Caco-2 (cell line): ENCODE results near the gene BHLHE40. TPM values are rescaled to one million over a fixed set of nuclear protein-coding genes. Genes with fewer than 3 reads are reported as not detected.

ENCODE experiments used
- BruUV-seq: library from RNA; stranded (reverse); fragments of 400-500 nt; replicated peaks from 2 replicates; lab custom pipeline; 2021; lab: Mats Ljungman, UMichigan
- CTCF ChIA-PET: fragments of 300-600 bp; sonication (Branson Sonifier 250); formaldehyde crosslinking; loops from one replicate; lab custom pipeline; 2022; ENCODE audit warnings: antibody characterized with exemption; lab: Charles Lee
- POLR2A ChIA-PET: fragments of 300-600 bp; sonication (Branson Sonifier 250); formaldehyde crosslinking; loops from one replicate; lab custom pipeline; 2022; ENCODE audit warnings: antibody characterized with exemption; lab: Charles Lee
- DNase-seq, 2 experiments: peaks; one replicate each; pipeline versions ENCODE4 v3.0.0 to v3.0.0-alpha.2; 2020 to 2022
- H3K27me3 ChIP-seq: replicated peaks from 2 replicates; pipeline ENCODE4 v1.6.0; 2011; ENCODE audit warnings: low read length; ENCODE audit not compliant: control insufficient read depth, insufficient read depth
- H3K36me3 ChIP-seq: 2 replicates; pipeline ENCODE4 v1.5.1; 2011; ENCODE audit warnings: low read length; ENCODE audit not compliant: control insufficient read depth, insufficient read depth
- H3K4me1 ChIP-seq: fragments of 250-450 bp; sonication (Bioruptor Pico); 2 replicates; pipeline ENCODE4 v1.5.1; 2020; ENCODE audit warnings: mild to moderate bottlenecking
- H3K4me3 ChIP-seq: 2 replicates; pipeline ENCODE4 v1.5.1; 2011; ENCODE audit warnings: low read depth, mild to moderate bottlenecking, control low read depth, low read length
- H3K9me3 ChIP-seq: fragments of 250-450 bp; sonication (Bioruptor Pico); 2 replicates; pipeline ENCODE4 v1.5.1; 2020; ENCODE audit warnings: mild to moderate bottlenecking, moderate library complexity
- H3K27ac Mint-ChIP-seq: one replicate; pipeline ENCODE4 v1.8.0; 2022; ENCODE audit warnings: mixed read lengths; ENCODE audit not compliant: unreplicated experiment
- H3K27me3 Mint-ChIP-seq: one replicate; pipeline ENCODE4 v1.8.0; 2022; ENCODE audit warnings: mixed read lengths; ENCODE audit not compliant: insufficient read depth, unreplicated experiment
- H3K36me3 Mint-ChIP-seq: one replicate; pipeline ENCODE4 v1.8.0; 2022; ENCODE audit warnings: mild to moderate bottlenecking, mixed read lengths; ENCODE audit not compliant: insufficient read depth, unreplicated experiment
- H3K4me1 Mint-ChIP-seq: one replicate; pipeline ENCODE4 v1.8.0; 2022; ENCODE audit warnings: low read depth, mixed read lengths; ENCODE audit not compliant: unreplicated experiment
- H3K4me3 Mint-ChIP-seq: one replicate; pipeline ENCODE4 v1.8.0; 2022; ENCODE audit warnings: mild to moderate bottlenecking, moderate library complexity, mixed read lengths; ENCODE audit not compliant: unreplicated experiment
- H3K9me3 Mint-ChIP-seq: one replicate; pipeline ENCODE4 v1.8.0; 2022; ENCODE audit warnings: mixed read lengths; ENCODE audit not compliant: unreplicated experiment
- CTCF ChIP-seq, 2 experiments: fragments of 200-600 bp in 1 of 2; IDR thresholded peaks; 1 replicate in 1 of 2; 2 replicates in 1 of 2; pipeline versions ENCODE4 v1.5.1 to v1.8.0; 2011 to 2022; ENCODE audit warnings: antibody characterized with exemption in 1 of 2, control low read depth in 1 of 2, inconsistent platforms in 1 of 2, low read depth in 1 of 2, low read length in 1 of 2, mild to moderate bottlenecking in 1 of 2, moderate library complexity in 1 of 2; ENCODE audit not compliant: insufficient read depth in 1 of 2, severe bottlenecking in 1 of 2, unreplicated experiment in 1 of 2
- intact Hi-C: fragments of 100-400 bp; cut with micrococcal nuclease; formaldehyde crosslinking; loops from one replicate; pipeline ENCODE4 v1.10.0; 2022; ENCODE audit not compliant: unreplicated experiment
- total RNA-seq: library from RNA; stranded (reverse); gene quantifications from 2 replicates; pipeline ENCODE4 v1.2.3, GENCODE V29; 2022

The BHLHE40 gene
- total RNA-seq, 1 experiment from 2014 or later = 8.5 TPM

- Mint-ChIP-seq H3K27me3 (peaks cover 4% of the 10 kb centered on the region), H3K4me3 (no peak overlapping the region), H3K9me3 (no peaks in the 10 kb centered on the region), H3K27ac (no peak overlapping the region), H3K36me3 (no peaks in the 10 kb centered on the region), H3K4me1 (no peaks in the 10 kb centered on the region)
- ChIA-PET POLR2A (no interaction called here), CTCF (no interaction called here)
- Histone ChIP-seq H3K4me3 (no peak overlapping the region), H3K9me3 (0 out of 2 replicates have a peak, but pooled peaks cover 3% of the 10 kb centered on the region), H3K36me3 (no peaks in the 10 kb centered on the region), H3K27me3 (no peaks in the 10 kb centered on the region), H3K4me1 (no peaks in the 10 kb centered on the region)
- no peak for TF ChIP-seq CTCF (IDR thresholded peaks at IDR 0.05; ENCODE audit: insufficient read depth in 1 of 2, low read depth in 1 of 2, low read length in 1 of 2, severe bottlenecking in 1 of 2, unreplicated experiment in 1 of 2)
- DNase-seq = no peak
- intact Hi-C loops = no loop called here
- no TSS peak for BruUV-seq
Measured at GRCh38 chr3:4939276-4939675, 40.0 kb upstream of the BHLHE40 start.

- no peak overlapping the region for H3K4me3 Mint-ChIP-seq
- H3K9me3 Mint-ChIP-seq = no peaks in the 10 kb centered on the region
- H3K36me3 Mint-ChIP-seq = no peaks in the 10 kb centered on the region
- Histone ChIP-seq H3K27me3 (no peaks in the 10 kb centered on the region), H3K36me3 (no peaks in the 10 kb centered on the region), H3K9me3 (0 out of 2 replicates have a peak, but pooled peaks cover 3% of the 10 kb centered on the region), H3K4me3 (no peak overlapping the region), H3K4me1 (no peaks in the 10 kb centered on the region)
- no TSS peak for BruUV-seq
- no peak overlapping the region for H3K27ac Mint-ChIP-seq
- intact Hi-C loops = no loop called here
- CTCF ChIA-PET = no interaction called here
- POLR2A ChIA-PET = no interaction called here
- no peaks in the 10 kb centered on the region for H3K4me1 Mint-ChIP-seq
- no peak for DNase-seq
- no peak for TF ChIP-seq CTCF (IDR thresholded peaks at IDR 0.05; ENCODE audit: insufficient read depth in 1 of 2, low read depth in 1 of 2, low read length in 1 of 2, severe bottlenecking in 1 of 2, unreplicated experiment in 1 of 2)
- no peaks in the 10 kb centered on the region for H3K27me3 Mint-ChIP-seq
Measured at GRCh38 chr3:4940985-4941384, 38.3 kb upstream of the BHLHE40 start.

- no peak overlapping the region for H3K4me3 Mint-ChIP-seq
- no peaks in the 10 kb centered on the region for H3K9me3 Mint-ChIP-seq
- no peaks in the 10 kb centered on the region for H3K4me1 Mint-ChIP-seq
- no peaks in the 10 kb centered on the region for H3K4me1 ChIP-seq
- intact Hi-C loops = no loop called here
- H3K27me3 ChIP-seq = no peaks in the 10 kb centered on the region
- DNase-seq = peak in 1 of 2 experiments; percentile 35
- ChIA-PET CTCF (interaction anchor here (1.0 to 1.3 kb wide), 3 partner anchors 36 to 115 kb away, joined by 3 to 7 read pairs (median 4); partner anchors contain the start of gene BHLHE40), POLR2A (interaction anchor here (0.5 kb wide), 1 partner anchor 267 kb away, joined by 4 read pairs; no protein-coding TSS in a partner anchor)
- peak; percentile 38 to 58 for TF ChIP-seq CTCF (IDR thresholded peaks at IDR 0.05; ENCODE audit: insufficient read depth in 1 of 2, low read depth in 1 of 2, low read length in 1 of 2, severe bottlenecking in 1 of 2, unreplicated experiment in 1 of 2)
- no peaks in the 10 kb centered on the region for H3K36me3 ChIP-seq
- H3K27me3 Mint-ChIP-seq = no peaks in the 10 kb centered on the region
- H3K9me3 ChIP-seq = 0 out of 2 replicates have a peak, but pooled peaks cover 3% of the 10 kb centered on the region
- BruUV-seq = no TSS peak
- no peak overlapping the region for H3K4me3 ChIP-seq
- H3K27ac Mint-ChIP-seq = no peak overlapping the region
- H3K36me3 Mint-ChIP-seq = no peaks in the 10 kb centered on the region
Measured at GRCh38 chr3:4943549-4943948, 35.7 kb upstream of the BHLHE40 start.
